ENCODE results near the gene DNM3.

GRCh38 chr1:172169836-172170235 is 328.5 kb downstream of the DNM3 start:
- TF ChIP-seq EZH2 (IDR thresholded peaks at IDR 0.05; ENCODE audit: insufficient read depth, poor library complexity, severe bottlenecking) (no peak), EZH2phosphoT487 (IDR thresholded peaks at IDR 0.05; ENCODE audit: insufficient read depth, low read depth) (no peak)

Measured in GM23248 (cell line).